Stimulated activated memory B cell treated with anti-CD40 and anti-IgM and Interleukin-4, amounts not matched to agents 10 μg/mL and 1 μg/mL and 100 μg/mL, for 72 hours (primary cell): ENCODE data around the gene ACVRL1.
A peak's percentile ranks its signal among the peaks of the same experiment; 100 is the strongest.

Source experiments
- ATAC-seq: fragments of 150-1000 bp; cut with Tn5 transposase; 2 replicates; pipeline ENCODE4 v1.10.0; 2021
- H3K27ac Mint-ChIP-seq: one replicate; pipeline ENCODE4 v1.8.0; 2022; ENCODE audit warnings: mild to moderate bottlenecking, mixed read lengths
- H3K27me3 Mint-ChIP-seq: one replicate; pipeline ENCODE4 v1.8.0; 2022; ENCODE audit warnings: mixed read lengths
- H3K36me3 Mint-ChIP-seq: one replicate; pipeline ENCODE4 v1.8.0; 2022; ENCODE audit warnings: mixed read lengths
- H3K4me1 Mint-ChIP-seq: one replicate; pipeline ENCODE4 v1.8.0; 2022; ENCODE audit warnings: mixed read lengths
- H3K4me3 Mint-ChIP-seq: one replicate; pipeline ENCODE4 v1.8.0; 2022; ENCODE audit warnings: mild to moderate bottlenecking, moderate library complexity, mixed read lengths
- H3K9me3 Mint-ChIP-seq: one replicate; pipeline ENCODE4 v1.8.0; 2022; ENCODE audit warnings: mixed read lengths

ACVRL1 gene

DNA sequence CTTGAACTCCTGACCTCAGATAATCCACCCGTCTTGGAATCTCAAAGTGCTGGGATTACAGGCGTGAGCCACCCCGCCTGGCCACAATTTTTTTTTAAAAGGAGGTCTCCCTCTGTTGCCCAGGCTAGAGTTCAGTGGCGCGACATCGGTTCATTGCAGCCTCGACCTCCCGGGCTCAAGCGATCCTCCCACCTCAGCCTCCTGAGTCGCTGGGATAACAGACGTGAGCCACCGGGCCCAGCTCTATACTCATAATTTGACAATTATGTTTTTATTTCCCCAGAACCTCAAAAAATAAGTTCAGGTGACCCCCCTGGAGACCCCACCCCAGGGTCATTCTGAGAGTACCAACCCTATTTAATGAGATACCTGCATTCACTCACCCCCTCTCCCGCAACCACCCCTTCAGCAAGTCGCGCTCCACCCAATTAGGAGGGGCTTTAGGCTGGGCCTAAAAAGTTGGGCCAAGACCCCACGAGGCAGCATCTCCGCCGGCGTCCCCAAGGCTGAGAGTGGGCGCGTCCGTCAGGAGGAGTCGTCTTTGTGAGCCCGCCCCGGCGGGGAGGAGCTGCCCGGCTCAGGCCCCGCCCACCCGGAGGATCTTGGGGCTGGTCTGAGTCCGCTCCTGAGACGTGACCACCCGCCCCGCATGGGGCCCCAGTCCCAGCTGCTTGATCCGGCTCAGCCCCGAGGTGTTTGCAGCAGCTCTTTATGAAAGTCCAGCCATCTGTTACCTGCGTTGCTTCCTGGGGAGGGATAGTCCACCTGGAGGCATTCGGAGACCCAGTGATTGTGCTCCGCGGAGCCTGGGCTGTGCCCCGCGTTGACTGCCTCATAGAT, 19.6 kb upstream of the ACVRL1 start, which contains the start of gene ANKRD33:
Gene ANKRD33, plus strand, starts transcription at position 628 of the 840 bp plus-strand sequence. Its CDS starts 84 bp downstream, at position 712.
- Mint-ChIP-seq H3K36me3 (no peaks in the 10 kb centered on the region), H3K4me1 (peaks cover 11% of the 10 kb centered on the region), H3K4me3 (no peak within 1 kb of the TSS), H3K27me3 (peaks cover 12% of the 10 kb centered on the region), H3K27ac (no peak within 1 kb of the TSS), H3K9me3 (peaks cover 9% of the 10 kb centered on the region)
- ATAC-seq, result no peak

DNA sequence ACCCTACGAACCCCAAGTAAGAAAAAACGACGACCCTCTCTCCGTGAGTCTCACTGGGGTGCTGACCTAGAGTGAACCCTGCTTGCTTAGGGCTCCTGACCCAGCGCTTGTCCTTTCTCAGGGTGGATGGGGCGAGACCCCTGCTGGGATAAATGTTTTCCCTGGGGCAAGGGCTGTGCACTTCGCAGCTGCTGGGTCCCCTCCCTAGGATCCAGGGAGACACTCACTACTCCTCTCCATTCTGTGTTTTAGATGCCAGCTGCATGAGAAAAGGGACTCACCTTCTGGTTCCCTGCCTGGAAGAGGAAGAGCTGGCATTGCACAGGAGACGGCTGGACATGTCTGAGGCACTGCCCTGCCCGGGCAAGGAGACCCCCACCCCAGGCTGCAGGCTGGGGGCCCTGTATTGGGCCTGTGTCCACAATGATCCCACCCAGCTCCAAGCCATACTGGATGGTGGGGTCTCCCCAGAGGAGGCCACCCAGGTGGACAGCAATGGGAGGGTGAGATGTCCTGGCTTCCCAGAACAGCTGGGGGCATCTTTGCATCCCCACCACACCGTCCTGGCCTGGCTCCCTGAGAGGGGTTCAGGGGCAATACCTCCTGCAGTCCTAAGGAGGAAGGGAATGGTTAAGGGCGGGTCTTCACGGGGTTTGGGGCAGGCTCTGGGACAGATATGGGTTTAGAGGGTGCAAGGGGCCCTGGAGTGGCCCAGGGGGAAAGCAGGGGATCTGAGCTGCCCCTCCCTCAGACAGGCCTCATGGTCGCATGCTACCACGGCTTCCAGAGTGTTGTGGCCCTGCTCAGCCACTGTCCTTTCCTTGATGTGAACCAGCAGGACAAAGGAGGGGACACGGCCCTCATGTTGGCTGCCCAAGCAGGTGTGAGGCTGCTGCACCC, 18.7 kb upstream of the ACVRL1 start:
- no peak for ATAC-seq
- H3K4me1 Mint-ChIP-seq, result peaks cover 11% of the 10 kb centered on the region
- no peaks in the 10 kb centered on the region for H3K36me3 Mint-ChIP-seq
- no peak overlapping the region for H3K27ac Mint-ChIP-seq
- peaks cover 12% of the 10 kb centered on the region for H3K27me3 Mint-ChIP-seq
- H3K4me3 Mint-ChIP-seq, result no peak overlapping the region
- peaks cover 9% of the 10 kb centered on the region for H3K9me3 Mint-ChIP-seq

DNA sequence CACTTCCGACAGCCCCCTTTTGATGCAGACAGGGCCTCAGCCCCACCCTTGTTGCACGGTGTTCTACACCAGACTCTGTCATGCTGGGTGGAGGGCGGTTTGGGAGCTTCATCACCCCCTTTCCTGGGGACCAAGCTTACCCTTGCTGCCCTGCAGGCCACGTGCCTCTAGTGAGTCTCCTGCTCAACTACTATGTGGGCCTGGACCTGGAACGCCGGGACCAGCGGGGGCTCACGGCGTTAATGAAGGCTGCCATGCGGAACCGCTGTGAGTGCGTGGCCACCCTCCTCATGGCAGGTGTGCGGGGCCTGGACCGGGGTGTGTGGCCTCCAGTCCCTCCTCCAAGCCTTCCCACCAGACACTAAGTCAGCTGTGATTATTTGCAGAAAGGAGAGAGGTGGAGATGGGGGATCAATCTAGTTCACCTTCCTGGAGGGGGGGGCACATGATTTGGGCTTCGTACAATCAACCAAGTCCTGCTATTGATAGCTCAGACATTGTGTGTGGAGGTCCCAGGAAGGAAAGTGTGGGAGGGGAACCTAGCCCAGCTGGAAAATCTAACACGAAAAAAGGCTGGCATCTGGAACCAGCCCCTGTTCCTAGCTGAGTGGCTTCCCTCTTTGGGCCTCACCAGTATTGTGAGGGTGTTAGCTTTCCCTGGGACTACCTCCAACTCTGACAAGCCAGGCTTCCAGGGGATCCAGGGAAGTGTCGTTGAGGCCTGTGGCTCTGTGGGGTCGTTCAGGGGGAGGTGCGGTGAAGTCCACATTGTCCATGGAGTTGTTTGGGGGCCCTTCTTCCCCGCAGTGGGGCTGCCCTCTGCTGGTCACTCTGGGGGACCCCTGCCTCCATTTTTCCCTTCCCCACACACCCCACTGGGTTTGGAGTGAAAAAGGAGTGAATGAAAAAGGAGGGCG, 17.8 kb upstream of the ACVRL1 start:
- peaks cover 11% of the 10 kb centered on the region for H3K4me1 Mint-ChIP-seq
- no peak for ATAC-seq

DNA sequence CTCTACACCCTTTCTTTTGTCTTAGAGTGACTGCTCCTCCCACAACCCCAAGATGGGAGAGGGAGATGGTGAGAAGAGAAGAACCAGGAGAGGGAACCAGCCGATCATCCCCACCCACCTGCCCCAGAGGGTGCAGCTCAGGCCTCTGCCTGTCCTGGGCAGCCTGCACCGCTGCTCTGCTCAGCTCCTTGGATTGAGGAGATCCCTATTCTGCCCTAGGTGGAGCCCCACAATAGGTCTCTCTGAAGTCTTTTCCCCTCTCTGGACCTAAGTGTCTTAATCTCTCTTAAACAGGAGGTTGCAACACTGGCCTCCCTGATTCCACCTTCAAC, 17.2 kb upstream of the ACVRL1 start:
- no peak overlapping the region for H3K4me3 Mint-ChIP-seq
- H3K9me3 Mint-ChIP-seq, result peaks cover under 1% of the 10 kb centered on the region
- H3K4me1 Mint-ChIP-seq, result peaks cover 11% of the 10 kb centered on the region
- no peak for ATAC-seq
- no peak overlapping the region for H3K27ac Mint-ChIP-seq
- H3K27me3 Mint-ChIP-seq, result peaks cover 20% of the 10 kb centered on the region
- H3K36me3 Mint-ChIP-seq, result no peaks in the 10 kb centered on the region

More for the DNA sequence above, 17.8 kb upstream of the ACVRL1 start:
- Mint-ChIP-seq H3K36me3 (no peaks in the 10 kb centered on the region), H3K9me3 (peaks cover 6% of the 10 kb centered on the region), H3K27me3 (peaks cover 14% of the 10 kb centered on the region), H3K27ac (no peak overlapping the region), H3K4me3 (no peak overlapping the region)

DNA sequence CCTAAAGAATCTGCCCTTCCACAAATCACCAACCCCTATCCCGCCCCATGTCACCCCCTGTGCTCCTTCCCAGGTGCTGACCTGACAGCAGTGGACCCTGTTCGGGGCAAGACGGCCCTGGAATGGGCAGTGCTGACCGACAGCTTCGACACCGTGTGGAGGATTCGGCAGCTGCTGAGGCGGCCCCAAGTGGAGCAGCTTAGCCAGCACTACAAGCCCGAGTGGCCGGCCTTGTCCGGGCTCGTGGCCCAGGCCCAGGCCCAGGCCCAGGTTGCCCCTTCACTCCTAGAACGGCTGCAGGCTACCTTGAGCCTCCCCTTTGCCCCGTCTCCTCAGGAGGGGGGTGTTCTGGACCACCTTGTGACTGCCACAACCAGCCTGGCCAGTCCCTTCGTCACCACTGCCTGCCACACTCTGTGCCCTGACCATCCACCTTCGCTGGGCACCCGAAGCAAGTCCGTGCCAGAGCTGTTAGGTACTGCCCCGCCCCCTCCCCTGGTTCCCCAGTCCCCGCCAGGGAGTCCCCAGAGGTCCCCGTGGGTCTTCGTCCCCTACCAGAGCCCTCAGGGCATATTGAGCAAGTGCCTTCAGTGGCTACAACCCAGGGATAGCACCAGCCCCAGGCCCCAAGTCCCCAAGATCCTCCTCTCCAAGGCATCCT, 16.7 kb upstream of the ACVRL1 start:
- Mint-ChIP-seq H3K27me3 (peaks cover 25% of the 10 kb centered on the region), H3K4me1 (peaks cover 8% of the 10 kb centered on the region), H3K9me3 (no peaks in the 10 kb centered on the region), H3K36me3 (no peaks in the 10 kb centered on the region), H3K4me3 (no peak overlapping the region), H3K27ac (no peak overlapping the region)
- no peak for ATAC-seq

DNA sequence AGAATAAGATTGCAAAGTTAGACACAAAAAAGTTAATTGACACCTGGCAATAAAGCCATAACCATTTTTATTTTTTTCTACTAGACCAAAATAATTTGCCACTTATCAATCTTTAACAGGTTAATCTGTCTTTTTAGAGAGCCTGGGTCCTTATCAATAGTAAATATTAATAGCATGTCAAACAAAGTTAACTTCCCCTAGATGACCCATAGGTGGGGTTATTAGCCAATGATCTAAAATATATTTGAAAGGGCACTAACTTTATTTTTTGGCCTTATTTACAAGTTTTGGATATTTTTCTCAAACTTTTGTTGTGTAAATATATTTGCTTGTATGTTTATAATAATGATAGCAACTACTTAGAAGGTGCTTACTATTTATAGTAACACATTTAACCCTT, 15.5 kb upstream of the ACVRL1 start:
- no peak overlapping the region for H3K4me3 Mint-ChIP-seq
- H3K9me3 Mint-ChIP-seq, result no peaks in the 10 kb centered on the region
- no peaks in the 10 kb centered on the region for H3K4me1 Mint-ChIP-seq
- peaks cover 37% of the 10 kb centered on the region for H3K27me3 Mint-ChIP-seq
- no peaks in the 10 kb centered on the region for H3K36me3 Mint-ChIP-seq
- H3K27ac Mint-ChIP-seq, result no peak overlapping the region
- no peak for ATAC-seq

DNA sequence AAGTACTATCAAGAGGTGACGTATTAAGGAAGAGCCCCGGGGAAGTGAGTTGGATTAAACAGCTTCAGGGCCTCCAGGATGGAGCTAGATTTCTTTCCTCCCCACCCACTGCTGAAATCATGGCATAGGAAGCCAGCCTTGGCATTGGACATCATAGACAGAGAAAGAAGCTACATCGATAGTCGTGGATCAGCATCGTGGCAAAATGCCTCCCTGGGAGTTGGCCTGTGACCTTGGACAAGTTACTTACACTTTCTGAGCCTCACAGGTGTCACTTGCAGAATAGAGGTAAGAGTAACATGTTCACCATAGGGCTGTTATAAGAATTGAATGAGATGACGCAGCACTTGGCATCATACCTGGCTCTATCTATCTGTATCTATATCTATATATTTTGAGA, 13.5 kb upstream of the ACVRL1 start:
- Mint-ChIP-seq H3K4me3 (no peak overlapping the region), H3K4me1 (no peaks in the 10 kb centered on the region), H3K9me3 (no peaks in the 10 kb centered on the region), H3K27me3 (peaks cover 37% of the 10 kb centered on the region), H3K27ac (no peak overlapping the region), H3K36me3 (no peaks in the 10 kb centered on the region)
- ATAC-seq, result no peak

DNA sequence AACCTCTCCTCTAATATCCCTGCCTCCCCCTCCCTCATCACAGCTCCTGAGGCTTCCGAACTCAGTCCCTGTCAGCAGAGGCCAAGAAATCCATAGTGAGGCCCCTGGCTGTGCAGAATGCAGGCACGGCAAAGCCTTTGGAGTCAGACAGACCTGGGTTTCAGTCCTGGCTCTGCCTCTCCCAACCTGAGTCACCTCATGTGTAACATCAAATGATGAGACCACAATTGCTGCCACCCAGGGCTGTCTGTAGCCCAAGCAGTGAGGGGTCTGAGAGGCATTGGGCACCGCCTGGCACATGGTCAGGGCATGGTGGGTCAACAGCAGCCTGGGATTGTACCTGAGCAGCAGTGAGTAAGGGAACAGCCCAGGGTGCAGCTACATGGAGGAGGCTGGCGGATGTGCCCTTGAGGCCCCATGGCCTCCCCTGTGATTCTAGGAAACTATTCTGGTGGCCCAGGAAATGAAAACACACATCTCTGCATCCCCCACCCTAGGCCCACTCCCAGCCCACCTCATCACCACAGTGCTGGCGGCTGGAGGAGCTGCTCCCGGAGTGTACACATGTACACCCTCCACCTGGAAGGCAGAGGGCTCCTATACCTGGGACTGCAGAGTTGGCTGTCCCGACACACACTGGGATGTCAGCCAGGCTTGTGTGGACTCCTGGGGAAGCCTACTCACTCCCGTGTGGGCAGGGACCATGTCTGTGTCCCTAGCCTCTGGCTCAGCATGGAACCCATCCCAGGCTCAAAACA, 11.7 kb upstream of the ACVRL1 start:
- no peaks in the 10 kb centered on the region for H3K36me3 Mint-ChIP-seq
- H3K9me3 Mint-ChIP-seq, result no peaks in the 10 kb centered on the region
- ATAC-seq, result no peak
- H3K27me3 Mint-ChIP-seq, result peaks cover 44% of the 10 kb centered on the region
- no peaks in the 10 kb centered on the region for H3K4me1 Mint-ChIP-seq
- H3K4me3 Mint-ChIP-seq, result no peak overlapping the region
- no peak overlapping the region for H3K27ac Mint-ChIP-seq

DNA sequence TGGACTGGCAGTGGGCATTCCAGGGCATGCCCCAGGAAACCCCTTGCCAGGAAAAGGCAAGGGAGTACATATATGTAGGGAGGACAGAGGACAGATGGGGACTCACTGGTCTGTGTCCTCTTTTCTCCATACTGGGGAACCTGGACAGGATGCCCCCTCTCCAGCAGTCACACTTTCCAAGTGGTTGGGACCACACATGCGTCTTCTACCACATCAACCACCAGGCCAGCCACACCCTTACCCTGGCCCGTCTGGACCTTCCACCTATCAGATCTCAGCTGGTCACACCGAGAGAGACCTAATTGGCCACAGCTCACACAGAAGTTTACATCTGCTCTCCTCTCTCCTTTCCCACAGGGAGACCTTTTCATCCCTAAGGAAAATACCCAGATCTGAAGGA, 11.1 kb upstream of the ACVRL1 start:
- H3K4me3 Mint-ChIP-seq, result no peak overlapping the region
- H3K9me3 Mint-ChIP-seq, result no peaks in the 10 kb centered on the region
- H3K27me3 Mint-ChIP-seq, result peaks cover 46% of the 10 kb centered on the region
- H3K36me3 Mint-ChIP-seq, result no peaks in the 10 kb centered on the region
- no peak overlapping the region for H3K27ac Mint-ChIP-seq
- no peak for ATAC-seq
- no peaks in the 10 kb centered on the region for H3K4me1 Mint-ChIP-seq

DNA sequence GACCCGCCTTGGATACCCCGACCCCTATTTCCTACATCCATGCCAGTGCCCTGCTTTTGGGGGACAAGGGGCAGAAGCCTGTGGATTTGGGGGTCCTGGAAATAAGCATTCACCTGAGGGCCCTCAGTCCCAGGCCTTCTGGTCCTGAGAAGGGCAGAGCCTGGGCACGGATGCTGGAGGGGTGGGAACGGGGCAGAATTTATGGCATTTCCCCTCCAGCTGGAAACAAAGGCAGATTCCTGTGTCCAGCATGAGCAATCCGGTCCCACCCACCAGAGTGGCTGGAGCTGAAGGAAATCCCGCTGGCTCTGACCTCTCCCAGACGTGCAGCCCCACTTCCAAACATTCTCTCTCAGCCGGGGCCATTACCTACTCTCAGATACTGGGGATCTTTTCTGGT, 10.1 kb upstream of the ACVRL1 start:
- H3K27ac Mint-ChIP-seq, result no peak overlapping the region
- H3K4me3 Mint-ChIP-seq, result no peak overlapping the region

DNA sequence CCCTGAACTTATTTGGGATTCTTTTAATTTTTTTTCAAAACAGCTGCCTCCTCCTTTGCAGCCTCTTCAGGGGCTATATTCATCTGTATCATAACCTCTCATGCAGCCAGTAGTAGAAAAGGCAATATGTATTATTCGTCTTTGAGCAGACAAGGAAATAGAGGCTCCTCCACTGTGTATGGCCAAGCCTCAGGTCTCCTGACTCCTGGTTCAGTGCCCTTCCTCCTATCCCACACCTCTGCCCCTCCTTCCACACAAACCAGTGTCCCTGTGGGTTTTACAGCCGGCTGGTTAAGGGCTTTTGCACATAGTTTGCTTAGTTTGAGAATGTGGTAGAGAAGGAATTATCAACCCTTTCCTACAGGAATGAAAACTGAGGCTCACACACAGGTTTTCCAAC, 8.8 kb upstream of the ACVRL1 start:
- Mint-ChIP-seq H3K27ac (no peak overlapping the region), H3K27me3 (peaks cover 54% of the 10 kb centered on the region), H3K4me3 (no peak overlapping the region), H3K36me3 (no peaks in the 10 kb centered on the region), H3K4me1 (no peaks in the 10 kb centered on the region), H3K9me3 (no peaks in the 10 kb centered on the region)
- no peak for ATAC-seq

More for the DNA sequence above, 10.1 kb upstream of the ACVRL1 start:
- no peaks in the 10 kb centered on the region for H3K36me3 Mint-ChIP-seq
- H3K27me3 Mint-ChIP-seq, result peaks cover 54% of the 10 kb centered on the region
- no peak for ATAC-seq
- no peaks in the 10 kb centered on the region for H3K9me3 Mint-ChIP-seq
- H3K4me1 Mint-ChIP-seq, result no peaks in the 10 kb centered on the region

DNA sequence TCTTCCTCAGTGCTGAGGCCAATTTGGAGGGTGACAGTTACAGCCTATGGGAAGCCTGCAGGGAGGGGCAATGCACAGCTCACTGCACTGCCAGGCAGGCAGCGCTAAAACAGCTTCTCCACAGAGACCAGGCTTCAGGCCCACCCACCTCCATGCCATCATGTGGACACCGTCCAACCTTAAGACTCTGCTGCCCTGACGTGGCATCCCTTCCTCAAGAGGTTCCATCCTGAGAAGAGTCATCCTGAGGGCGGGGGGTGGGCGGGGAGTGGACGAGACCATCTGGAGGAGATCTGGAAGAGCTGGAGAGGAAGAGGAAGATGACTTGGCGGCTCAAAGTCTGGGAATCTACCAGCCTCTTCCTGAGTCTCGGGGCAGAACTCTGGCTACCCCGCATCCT, 8.4 kb upstream of the ACVRL1 start:
- Mint-ChIP-seq H3K36me3 (no peaks in the 10 kb centered on the region), H3K4me3 (no peak overlapping the region), H3K9me3 (no peaks in the 10 kb centered on the region), H3K4me1 (no peaks in the 10 kb centered on the region), H3K27me3 (peaks cover 54% of the 10 kb centered on the region), H3K27ac (no peak overlapping the region)
- ATAC-seq, result peak; percentile 21

DNA sequence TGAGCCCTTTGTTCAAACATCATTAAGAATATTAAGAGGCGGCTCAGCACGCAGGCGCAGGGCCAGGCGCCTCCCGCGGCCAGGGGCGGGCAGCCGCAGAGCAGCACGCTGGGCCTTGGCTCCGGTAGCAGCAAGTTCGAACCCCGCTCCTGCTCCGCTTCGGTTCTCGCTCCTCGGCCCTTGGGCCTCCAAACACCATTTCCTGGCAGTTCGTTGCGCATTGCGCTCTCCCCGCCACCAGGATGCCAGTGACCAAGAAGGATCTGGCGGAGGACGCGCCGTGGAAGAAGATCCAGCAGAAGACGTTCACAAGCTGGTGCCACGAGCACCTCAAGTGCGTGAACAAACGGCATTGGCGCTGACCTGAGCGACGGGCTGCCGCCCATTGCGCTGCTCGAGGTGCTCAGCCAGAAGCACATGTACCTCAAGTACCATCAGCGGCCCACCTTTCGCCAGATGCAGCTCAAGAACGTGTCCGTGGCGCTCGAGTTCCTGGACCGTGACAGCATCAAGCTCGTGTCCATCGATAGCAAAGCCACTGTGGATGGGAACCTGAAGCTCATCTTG, 6.9 kb upstream of the ACVRL1 start:
- Mint-ChIP-seq H3K4me1 (no peaks in the 10 kb centered on the region), H3K27me3 (peaks cover 48% of the 10 kb centered on the region), H3K27ac (no peak overlapping the region), H3K36me3 (no peaks in the 10 kb centered on the region), H3K9me3 (no peaks in the 10 kb centered on the region), H3K4me3 (no peak overlapping the region)
- ATAC-seq, result no peak
